Endothelial cell of umbilical vein (primary cell): ENCODE data around the gene CLOCK. TPM values are rescaled to one million over a fixed set of nuclear protein-coding genes. Genes with fewer than 3 reads are reported as not detected.

Experiments used
- BruUV-seq: library from RNA; stranded (reverse); fragments of 400-500 nt; replicated peaks from 2 replicates; lab custom pipeline; 2021; lab: Mats Ljungman, UMichigan
- CTCF ChIA-PET: fragments of 300-600, 350-600 bp; sonication (Branson Sonifier 250); formaldehyde crosslinking; loops from one replicate; lab custom pipeline; 2021; ENCODE audit warnings: antibody characterized with exemption, inconsistent platforms; lab: Charles Lee
- POLR2A ChIA-PET: fragments of 300-600, 350-600 bp; sonication (Branson Sonifier 250); formaldehyde crosslinking; loops from one replicate; lab custom pipeline; 2021; ENCODE audit warnings: antibody characterized with exemption, inconsistent platforms; lab: Charles Lee
- DNase-seq: peaks from one replicate; pipeline ENCODE4 v3.0.0-alpha.2; 2011; ENCODE audit warnings: low read depth, low spot score
- FAIRE-seq: peaks from 2 replicates; lab custom pipeline; 2011; peaks lifted over from hg19 to GRCh38; lab: Jason Lieb, UNC
- H2AFZ ChIP-seq: 2 replicates; pipeline ENCODE4 v1.6.0; 2012; ENCODE audit warnings: low read depth, low read length, control low read depth, inconsistent platforms
- H3K27ac ChIP-seq: 2 replicates; pipeline ENCODE4 v1.5.1; 2011; ENCODE audit warnings: low read depth, mild to moderate bottlenecking, control low read depth, low read length, moderate library complexity; ENCODE audit not compliant: insufficient read depth
- H3K27me3 ChIP-seq, 2 experiments: 2 replicates each; pipeline versions ENCODE4 v1.6.0 to v1.6.1; 2011; ENCODE audit warnings: low read length in 2 of 2, mixed read lengths in 1 of 2; ENCODE audit not compliant: control insufficient read depth in 2 of 2, insufficient read depth in 2 of 2
- H3K36me3 ChIP-seq, 2 experiments: 2 replicates in 1 of 2; 3 replicates in 1 of 2; pipeline ENCODE4 v1.5.1; 2011; ENCODE audit warnings: low read length in 2 of 2, mild to moderate bottlenecking in 1 of 2, moderate library complexity in 1 of 2; ENCODE audit not compliant: control insufficient read depth in 2 of 2, insufficient read depth in 2 of 2; ENCODE audit errors: extremely low read depth in 1 of 2
- H3K4me1 ChIP-seq: 3 replicates; pipeline ENCODE4 v1.5.1; 2011; ENCODE audit warnings: mild to moderate bottlenecking, low read length; ENCODE audit not compliant: control insufficient read depth, insufficient read depth; ENCODE audit errors: extremely low read depth
- H3K4me2 ChIP-seq: 2 replicates; pipeline ENCODE4 v1.6.1; 2011; ENCODE audit warnings: low read length, control low read depth, mixed read lengths; ENCODE audit not compliant: insufficient read depth
- H3K4me3 ChIP-seq, 3 experiments: fragments of 200-600 bp in 1 of 3; sonication (generic), shearing (Covaris generic) in 1 of 3; replicated peaks in 1 of 3; 2 replicates each; pipeline ENCODE4 v1.5.1; 2011 to 2016; ENCODE audit warnings: control low read depth in 3 of 3, low read length in 3 of 3, mild to moderate bottlenecking in 2 of 3, inconsistent platforms in 1 of 3, low read depth in 1 of 3, moderate library complexity in 1 of 3; ENCODE audit not compliant: insufficient read depth in 1 of 3
- H3K79me2 ChIP-seq: 2 replicates; pipeline ENCODE4 v1.6.0; 2012; ENCODE audit warnings: low read length, inconsistent platforms; ENCODE audit not compliant: control insufficient read depth, insufficient read depth
- H3K9ac ChIP-seq: replicated peaks from 2 replicates; pipeline ENCODE3; 2011; ENCODE audit warnings: low read length, control low read depth; ENCODE audit not compliant: insufficient read depth; ENCODE audit errors: extremely low read depth
- H3K9me1 ChIP-seq: replicated peaks from 3 replicates; pipeline ENCODE4 v1.6.0; 2011; ENCODE audit warnings: mild to moderate bottlenecking, low read length; ENCODE audit not compliant: control insufficient read depth, insufficient read depth; ENCODE audit errors: extremely low read depth
- H3K9me3 ChIP-seq: replicated peaks from 2 replicates; pipeline ENCODE4 v1.5.1; 2012; ENCODE audit warnings: low read length, inconsistent platforms; ENCODE audit not compliant: control insufficient read depth, insufficient read depth
- H4K20me1 ChIP-seq: replicated peaks from 2 replicates; pipeline ENCODE3; 2011; ENCODE audit warnings: mild to moderate bottlenecking, low read length; ENCODE audit not compliant: control insufficient read depth, insufficient read depth; ENCODE audit errors: extremely low read depth
- EZH2 ChIP-seq: IDR thresholded peaks from 2 replicates; pipeline ENCODE4 v1.6.1; 2012; ENCODE audit warnings: borderline replicate concordance, low read depth, mild to moderate bottlenecking, moderate library complexity, low read length, inconsistent platforms; ENCODE audit not compliant: severe bottlenecking
- FOS ChIP-seq: IDR thresholded peaks from 2 replicates; pipeline ENCODE4 v1.6.1; 2011; ENCODE audit warnings: mild to moderate bottlenecking, low read length, moderate library complexity, borderline replicate concordance; ENCODE audit not compliant: insufficient read depth
- GATA2 ChIP-seq: IDR thresholded peaks from 2 replicates; pipeline ENCODE4 v1.7.0; 2011; ENCODE audit warnings: low read depth, mild to moderate bottlenecking, moderate library complexity, mixed read lengths, low read length; ENCODE audit not compliant: insufficient read length, insufficient read depth
- JUN ChIP-seq: IDR thresholded peaks from 2 replicates; pipeline ENCODE4 v1.6.1; 2011; ENCODE audit warnings: borderline replicate concordance, low read depth; ENCODE audit not compliant: insufficient read length, insufficient read depth
- MYC ChIP-seq: IDR thresholded peaks from one replicate; pipeline ENCODE4 v1.6.1; 2011; ENCODE audit warnings: mild to moderate bottlenecking, low read depth, low read length
- POLR2A ChIP-seq: IDR thresholded peaks from 2 replicates; pipeline ENCODE4 v1.6.1; 2012; ENCODE audit warnings: low read depth, mild to moderate bottlenecking, control low read depth, low read length
- POLR2AphosphoS5 ChIP-seq: IDR thresholded peaks from 2 replicates; pipeline ENCODE4 v1.6.1; 2012; ENCODE audit warnings: low read depth, mild to moderate bottlenecking, control low read depth, low read length, moderate library complexity; ENCODE audit not compliant: insufficient read depth
- dilution Hi-C: fragments of 300-500 bp; cut with MboI; formaldehyde crosslinking; loops from one replicate; pipeline ENCODE4 v1.15.0; 2019; ENCODE audit warnings: low sequenced_read_pairs; ENCODE audit not compliant: extremely low pct_ligation_motif_present
- intact Hi-C: fragments of 100-400 bp; cut with micrococcal nuclease; formaldehyde crosslinking; loops from one replicate; pipeline ENCODE4 v1.10.0; 2022
- polyA plus RNA-seq, 4 experiments: library from polyadenylated mRNA; depleted of rRNA in 3 of 4; stranded (reverse) in 3 of 4; unstranded in 1 of 4; fragments of >200 nt; gene quantifications; 2 replicates each; pipeline versions ENCODE4 v1.2.1 to v1.2.3, GENCODE V29; 2011 to 2012; ENCODE audit warnings: missing spikeins in 1 of 4
- total RNA-seq: library from RNA; stranded (reverse); gene quantifications from 2 replicates; pipeline ENCODE4 v1.2.3, GENCODE V29; 2021
- TF ChIP-seq, protein P1 (sequence below): IDR thresholded peaks from 2 replicates; pipeline ENCODE4 v1.6.1; 2011; ENCODE audit not compliant: insufficient read depth, insufficient read length
- TF ChIP-seq, protein P2 (sequence below), 2 donors: IDR thresholded peaks; 1 replicate in 1 of 2; 2 replicates in 1 of 2; pipeline ENCODE4 v1.5.1; 2011; ENCODE audit warnings: low read length in 2 of 2, mild to moderate bottlenecking in 2 of 2, moderate library complexity in 2 of 2, control low read depth in 1 of 2, inconsistent platforms in 1 of 2, low read depth in 1 of 2; ENCODE audit not compliant: insufficient read depth in 1 of 2; ENCODE audit errors: extremely low read depth in 1 of 2

CLOCK gene
- total and polyA plus RNA-seq, 2 donors (not counting 3 experiments of a cell fraction or from before 2014, with no cell fraction given), result 7.5 to 23.8 TPM

DNA sequence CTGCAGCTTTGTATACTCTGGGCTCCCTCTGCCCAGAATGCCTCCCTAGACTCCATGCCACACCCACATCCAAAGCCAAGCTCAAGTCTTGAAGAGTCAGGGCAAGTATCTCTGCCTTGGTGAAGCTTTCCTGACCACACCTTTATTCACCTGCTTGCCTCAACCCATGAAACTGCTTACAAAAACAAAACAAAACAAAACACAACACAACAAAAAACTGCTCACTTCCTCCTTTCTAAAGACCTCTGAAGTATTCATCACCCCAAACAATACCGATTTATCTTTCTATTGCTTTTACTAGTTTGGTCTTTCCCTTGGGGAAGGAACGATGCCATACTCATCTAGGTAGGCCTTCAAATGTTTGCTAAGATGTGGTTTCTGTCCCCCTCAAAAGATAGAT lies 105.9 kb downstream of the CLOCK start:
- no TSS peak for BruUV-seq
- CTCF ChIA-PET, result no interaction called here
- intact Hi-C loops, result no loop called here

More for the DNA sequence above, 105.9 kb downstream of the CLOCK start:
- Histone ChIP-seq H3K4me1 (no peaks in the 10 kb centered on the region), H4K20me1 (no peaks in the 10 kb centered on the region), H3K9ac (no peak overlapping the region), H3K36me3 (peaks cover 2 to 7% of the 10 kb centered on the region in 2 experiments), H3K4me2 (no peak overlapping the region), H3K27ac (no peak overlapping the region), H3K9me3 (no peaks in the 10 kb centered on the region), H3K79me2 (no peaks in the 10 kb centered on the region), H3K4me3 (no peak overlapping the region), H2AFZ (no peak overlapping the region), H3K9me1 (no peaks in the 10 kb centered on the region), H3K27me3 (no peaks in the 10 kb centered on the region)
- POLR2A ChIA-PET, result no interaction called here
- DNase-seq (no peak), FAIRE-seq (no peak)
- dilution Hi-C loops, result no loop called here
- TF ChIP-seq, protein P1, sequence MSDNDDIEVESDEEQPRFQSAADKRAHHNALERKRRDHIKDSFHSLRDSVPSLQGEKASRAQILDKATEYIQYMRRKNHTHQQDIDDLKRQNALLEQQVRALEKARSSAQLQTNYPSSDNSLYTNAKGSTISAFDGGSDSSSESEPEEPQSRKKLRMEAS, result no peak
- TF ChIP-seq JUN, result no peak
- no peak for TF ChIP-seq POLR2AphosphoS5
- no peak for TF ChIP-seq POLR2A
- no peak for TF ChIP-seq FOS
- TF ChIP-seq GATA2, result no peak
- TF ChIP-seq, protein P2, sequence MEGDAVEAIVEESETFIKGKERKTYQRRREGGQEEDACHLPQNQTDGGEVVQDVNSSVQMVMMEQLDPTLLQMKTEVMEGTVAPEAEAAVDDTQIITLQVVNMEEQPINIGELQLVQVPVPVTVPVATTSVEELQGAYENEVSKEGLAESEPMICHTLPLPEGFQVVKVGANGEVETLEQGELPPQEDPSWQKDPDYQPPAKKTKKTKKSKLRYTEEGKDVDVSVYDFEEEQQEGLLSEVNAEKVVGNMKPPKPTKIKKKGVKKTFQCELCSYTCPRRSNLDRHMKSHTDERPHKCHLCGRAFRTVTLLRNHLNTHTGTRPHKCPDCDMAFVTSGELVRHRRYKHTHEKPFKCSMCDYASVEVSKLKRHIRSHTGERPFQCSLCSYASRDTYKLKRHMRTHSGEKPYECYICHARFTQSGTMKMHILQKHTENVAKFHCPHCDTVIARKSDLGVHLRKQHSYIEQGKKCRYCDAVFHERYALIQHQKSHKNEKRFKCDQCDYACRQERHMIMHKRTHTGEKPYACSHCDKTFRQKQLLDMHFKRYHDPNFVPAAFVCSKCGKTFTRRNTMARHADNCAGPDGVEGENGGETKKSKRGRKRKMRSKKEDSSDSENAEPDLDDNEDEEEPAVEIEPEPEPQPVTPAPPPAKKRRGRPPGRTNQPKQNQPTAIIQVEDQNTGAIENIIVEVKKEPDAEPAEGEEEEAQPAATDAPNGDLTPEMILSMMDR (IDR thresholded peaks at IDR 0.05; ENCODE audit: extremely low read depth in 1 of 2, insufficient read depth in 1 of 2, low read depth in 1 of 2, low read length in 2 of 2), result no peak
- TF ChIP-seq EZH2, result no peak
- no peak for TF ChIP-seq MYC
